ENCODE measurements around the gene GPX2.

The GPX2 gene

GRCh38 chr14:64923015-64923414 lies 19.5 kb downstream of the GPX2 start:
- TF ChIP-seq YY2 (tag by site-specific recombination; IDR thresholded peaks at IDR 0.05) (no peak), ZNF707 (tag by site-specific recombination; IDR thresholded peaks at IDR 0.05) (no peak), HOXD13 (CRISPR knock-in tag; IDR thresholded peaks at IDR 0.05; ENCODE audit: borderline replicate concordance) (no peak), ZBTB6 (tag by site-specific recombination; IDR thresholded peaks at IDR 0.05) (no peak), ZNF792 (tag by site-specific recombination; IDR thresholded peaks at IDR 0.05) (no peak), ZNF121 (tag by site-specific recombination; IDR thresholded peaks at IDR 0.05) (peak; percentile 68; the same call in 1 of the 2 replicates)
- Histone ChIP-seq H3K9me3 (ENCODE audit: control insufficient read depth, insufficient read depth, low read depth, low read length) (no peaks in the 10 kb centered on the region), H3K27ac (ENCODE audit: extremely low read depth, low read depth, low read length) (no peak overlapping the region), H3K4me1 (ENCODE audit: control insufficient read depth, insufficient read depth, low read length) (no peaks in the 10 kb centered on the region), H3K36me3 (ENCODE audit: control insufficient read depth in 2 of 2, insufficient read depth in 1 of 2, low read length in 2 of 2) (peaks cover 30 to 37% of the 10 kb centered on the region in 2 experiments), H3K4me3 (ENCODE audit: low read depth, low read length) (no peak overlapping the region)
- CTCF ChIA-PET, result interaction anchor here (0.7 kb wide), 4 partner anchors 14 to 532 kb away, joined by 4 to 5 read pairs (median 4); no protein-coding TSS in a partner anchor
- POLR2A ChIA-PET, result interaction anchor here (0.7 kb wide), 1 partner anchor 124 kb away, joined by 5 read pairs; no protein-coding TSS in a partner anchor

- Histone ChIP-seq H3K9me3 (ENCODE audit: control insufficient read depth, insufficient read depth, low read depth, low read length) (no peaks in the 10 kb centered on the region), H3K27ac (ENCODE audit: extremely low read depth, low read depth, low read length) (no peak overlapping the region), H3K4me1 (ENCODE audit: control insufficient read depth, insufficient read depth, low read length) (no peaks in the 10 kb centered on the region), H3K4me3 (ENCODE audit: low read depth, low read length) (no peak overlapping the region), H3K36me3 (ENCODE audit: control insufficient read depth in 2 of 2, insufficient read depth in 1 of 2, low read length in 2 of 2) (peaks cover 16 to 21% of the 10 kb centered on the region in 2 experiments)
- CTCF ChIA-PET, result interaction anchor here (0.6 to 1.7 kb wide), 3 partner anchors 16 to 132 kb away, joined by 3 to 5 read pairs (median 4); partner anchors contain the start of gene GPX2
- POLR2A ChIA-PET, result no interaction called here
- TF ChIP-seq ZNF514 (tag by site-specific recombination; IDR thresholded peaks at IDR 0.05) (no peak), SCRT2 (tag by site-specific recombination; IDR thresholded peaks at IDR 0.05) (no peak), ZNF133 (tag by site-specific recombination; IDR thresholded peaks at IDR 0.05) (no peak), ZNF624 (tag by site-specific recombination; IDR thresholded peaks at IDR 0.05) (no peak), GLI4 (tag by site-specific recombination; IDR thresholded peaks at IDR 0.05) (no peak), ZNF701 (tag by site-specific recombination; IDR thresholded peaks at IDR 0.05) (no peak), KLF17 (tag by site-specific recombination; IDR thresholded peaks at IDR 0.05) (no peak), ZNF626 (tag by site-specific recombination; IDR thresholded peaks at IDR 0.05) (no peak), ZNF488 (tag by site-specific recombination; IDR thresholded peaks at IDR 0.05) (no peak), ZNF2 (tag by site-specific recombination; IDR thresholded peaks at IDR 0.05) (no peak)
Observed at GRCh38 chr14:64920465-64920864, 22.1 kb downstream of the GPX2 start.

GRCh38 chr14:64919618-64920017 lies 22.9 kb downstream of the GPX2 start:
- Histone ChIP-seq H3K27ac (ENCODE audit: extremely low read depth, low read depth, low read length) (no peak overlapping the region), H3K4me3 (ENCODE audit: low read depth, low read length) (no peak overlapping the region), H3K4me1 (ENCODE audit: control insufficient read depth, insufficient read depth, low read length) (peaks cover 3% of the 10 kb centered on the region; the same call in 1 of the 2 replicates), H3K9me3 (ENCODE audit: control insufficient read depth, insufficient read depth, low read depth, low read length) (no peaks in the 10 kb centered on the region), H3K36me3 (ENCODE audit: control insufficient read depth in 2 of 2, insufficient read depth in 1 of 2, low read length in 2 of 2) (peaks cover 7 to 12% of the 10 kb centered on the region in 2 experiments)
- CTCF ChIA-PET, result interaction anchor here (0.6 kb wide), 1 partner anchor 23 kb away, joined by 3 read pairs; the partner anchor contains the start of gene GPX2
- POLR2A ChIA-PET, result no interaction called here
- TF ChIP-seq ZNF266 (tag by site-specific recombination; IDR thresholded peaks at IDR 0.05; ENCODE audit: low read depth) (no peak), KLF8 (tag by site-specific recombination; IDR thresholded peaks at IDR 0.05) (no peak), ZNF585B (tag by site-specific recombination; IDR thresholded peaks at IDR 0.05) (no peak), YY1 (tag by site-specific recombination; IDR thresholded peaks at IDR 0.05) (no peak), ELK4 (IDR thresholded peaks at IDR 0.05; ENCODE audit: borderline replicate concordance, low read depth, low read length) (no peak), ZNF335 (tag by site-specific recombination; conservative IDR thresholded peaks at IDR 0.05) (no peak), HOXA7 (CRISPR knock-in tag; IDR thresholded peaks at IDR 0.05; ENCODE audit: borderline replicate concordance) (no peak), ZNF558 (tag by site-specific recombination; IDR thresholded peaks at IDR 0.05) (no peak), ZNF701 (tag by site-specific recombination; IDR thresholded peaks at IDR 0.05) (no peak), ZNF639 (tag by site-specific recombination; IDR thresholded peaks at IDR 0.05) (no peak), ZBTB44 (tag by site-specific recombination; IDR thresholded peaks at IDR 0.05) (no peak), ZNF132 (tag by site-specific recombination; IDR thresholded peaks at IDR 0.05; ENCODE audit: borderline replicate concordance) (no peak)

Measured in HEK293 (cell line).